ENCODE measurements around the gene SWSAP1. TPM values are rescaled to one million over a fixed set of nuclear protein-coding genes. Genes with fewer than 3 reads are reported as not detected.

The SWSAP1 gene
- total and polyA plus RNA-seq, 9 of the 15 experiments (the other 6 are each of a cell fraction or from before 2014, with no cell fraction given) = 0.18 to 2.8 (median 1.7) TPM

DNA sequence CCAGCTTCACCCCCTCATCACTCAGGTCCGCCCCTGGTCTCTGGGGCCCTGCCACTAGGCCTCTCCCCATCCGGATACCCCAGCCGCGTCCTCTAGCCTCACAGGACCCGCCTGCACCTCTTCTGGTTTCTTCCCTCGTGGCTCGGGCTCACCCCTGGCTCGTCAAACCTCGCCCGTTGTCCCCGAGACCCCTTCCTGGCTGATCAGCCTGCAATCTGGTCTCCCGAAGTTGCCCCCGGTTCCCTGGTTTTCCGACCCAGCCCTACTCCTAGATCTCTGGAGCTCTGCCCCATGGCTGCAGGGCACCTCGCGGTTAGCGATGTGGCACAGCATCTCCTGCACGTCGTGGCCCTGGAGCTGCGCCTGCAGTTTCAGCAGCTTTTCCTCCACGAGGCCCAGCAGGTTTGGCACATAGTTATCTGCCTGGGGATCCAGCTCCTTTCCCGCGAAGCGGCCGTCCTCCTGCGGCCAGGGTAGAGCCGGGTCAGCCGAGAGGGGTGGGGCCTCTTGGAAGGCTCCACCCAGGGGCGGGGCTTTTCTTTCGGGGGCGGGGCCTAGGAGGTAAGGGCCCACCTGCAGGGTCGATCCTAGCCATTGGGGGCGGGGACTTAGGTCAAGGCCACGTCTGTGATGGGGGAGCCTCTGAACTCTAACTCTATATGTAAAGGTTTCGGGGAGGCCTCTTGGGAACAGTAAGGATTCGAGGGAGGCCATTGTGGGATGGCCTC lies 47.1 kb downstream of the SWSAP1 start (continued):
- TF ChIP-seq, protein P1, sequence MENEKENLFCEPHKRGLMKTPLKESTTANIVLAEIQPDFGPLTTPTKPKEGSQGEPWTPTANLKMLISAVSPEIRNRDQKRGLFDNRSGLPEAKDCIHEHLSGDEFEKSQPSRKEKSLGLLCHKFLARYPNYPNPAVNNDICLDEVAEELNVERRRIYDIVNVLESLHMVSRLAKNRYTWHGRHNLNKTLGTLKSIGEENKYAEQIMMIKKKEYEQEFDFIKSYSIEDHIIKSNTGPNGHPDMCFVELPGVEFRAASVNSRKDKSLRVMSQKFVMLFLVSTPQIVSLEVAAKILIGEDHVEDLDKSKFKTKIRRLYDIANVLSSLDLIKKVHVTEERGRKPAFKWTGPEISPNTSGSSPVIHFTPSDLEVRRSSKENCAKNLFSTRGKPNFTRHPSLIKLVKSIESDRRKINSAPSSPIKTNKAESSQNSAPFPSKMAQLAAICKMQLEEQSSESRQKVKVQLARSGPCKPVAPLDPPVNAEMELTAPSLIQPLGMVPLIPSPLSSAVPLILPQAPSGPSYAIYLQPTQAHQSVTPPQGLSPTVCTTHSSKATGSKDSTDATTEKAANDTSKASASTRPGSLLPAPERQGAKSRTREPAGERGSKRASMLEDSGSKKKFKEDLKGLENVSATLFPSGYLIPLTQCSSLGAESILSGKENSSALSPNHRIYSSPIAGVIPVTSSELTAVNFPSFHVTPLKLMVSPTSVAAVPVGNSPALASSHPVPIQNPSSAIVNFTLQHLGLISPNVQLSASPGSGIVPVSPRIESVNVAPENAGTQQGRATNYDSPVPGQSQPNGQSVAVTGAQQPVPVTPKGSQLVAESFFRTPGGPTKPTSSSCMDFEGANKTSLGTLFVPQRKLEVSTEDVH (IDR thresholded peaks at IDR 0.05; ENCODE audit: low read depth, partially characterized antibody) = peak; percentile 48
- peak; percentile 47; the same call in 1 of the 2 replicates for TF ChIP-seq L3MBTL2 (IDR thresholded peaks at IDR 0.05)
- TF ChIP-seq, protein P2, sequence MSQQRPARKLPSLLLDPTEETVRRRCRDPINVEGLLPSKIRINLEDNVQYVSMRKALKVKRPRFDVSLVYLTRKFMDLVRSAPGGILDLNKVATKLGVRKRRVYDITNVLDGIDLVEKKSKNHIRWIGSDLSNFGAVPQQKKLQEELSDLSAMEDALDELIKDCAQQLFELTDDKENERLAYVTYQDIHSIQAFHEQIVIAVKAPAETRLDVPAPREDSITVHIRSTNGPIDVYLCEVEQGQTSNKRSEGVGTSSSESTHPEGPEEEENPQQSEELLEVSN (IDR thresholded peaks at IDR 0.05; ENCODE audit: borderline replicate concordance in 1 of 2, extremely low read depth in 1 of 2, insufficient read depth in 1 of 2, insufficient read length in 1 of 2, low read depth in 1 of 2, low read length in 1 of 2, poor library complexity in 1 of 2, severe bottlenecking in 1 of 2) = peak in 1 of 2 experiments; percentile 76
- TF ChIP-seq, protein P3, sequence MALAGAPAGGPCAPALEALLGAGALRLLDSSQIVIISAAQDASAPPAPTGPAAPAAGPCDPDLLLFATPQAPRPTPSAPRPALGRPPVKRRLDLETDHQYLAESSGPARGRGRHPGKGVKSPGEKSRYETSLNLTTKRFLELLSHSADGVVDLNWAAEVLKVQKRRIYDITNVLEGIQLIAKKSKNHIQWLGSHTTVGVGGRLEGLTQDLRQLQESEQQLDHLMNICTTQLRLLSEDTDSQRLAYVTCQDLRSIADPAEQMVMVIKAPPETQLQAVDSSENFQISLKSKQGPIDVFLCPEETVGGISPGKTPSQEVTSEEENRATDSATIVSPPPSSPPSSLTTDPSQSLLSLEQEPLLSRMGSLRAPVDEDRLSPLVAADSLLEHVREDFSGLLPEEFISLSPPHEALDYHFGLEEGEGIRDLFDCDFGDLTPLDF (CRISPR knock-in tag; IDR thresholded peaks at IDR 0.05) = no peak
